OCI-M2 (cell line): Measurements from ENCODE around the gene FPR1.

Source experiments
- DNase-seq: peaks from one replicate; lab custom pipeline; 2025; ENCODE audit not compliant: unreplicated experiment; lab: John Stamatoyannopoulos, UW

Gene FPR1

GRCh38 chr19:51708811-51709210, 42.9 kb downstream of the FPR1 start:
- no peak for DNase-seq

- no peak for DNase-seq
Measured at GRCh38 chr19:51706885-51707284, 44.8 kb downstream of the FPR1 start.

GRCh38 chr19:51706296-51706695, 45.4 kb downstream of the FPR1 start:
- DNase-seq, result no peak

GRCh38 chr19:51704626-51705025, 47.1 kb downstream of the FPR1 start:
- no peak for DNase-seq

GRCh38 chr19:51703575-51704515, 47.8 kb downstream of the FPR1 start:
- DNase-seq, result no peak

GRCh38 chr19:51702825-51703574, 48.7 kb downstream of the FPR1 start:
- DNase-seq, result no peak

GRCh38 chr19:51702103-51702824, 49.4 kb downstream of the FPR1 start:
- DNase-seq, result no peak

- no peak for DNase-seq
Measured at GRCh38 chr19:51701468-51702100, 50.1 kb downstream of the FPR1 start.

- DNase-seq, result no peak
Measured at GRCh38 chr19:51699170-51699569, 52.5 kb downstream of the FPR1 start.

GRCh38 chr19:51698296-51698695, 53.4 kb downstream of the FPR1 start:
- no peak for DNase-seq

- DNase-seq, result no peak
Measured at GRCh38 chr19:51697169-51697776, 54.4 kb downstream of the FPR1 start.

- no peak for DNase-seq
Measured at GRCh38 chr19:51696606-51697005, 55.1 kb downstream of the FPR1 start.
